ENCODE measurements around the gene MVD. TPM values are rescaled to one million over a fixed set of nuclear protein-coding genes. Genes with fewer than 3 reads are reported as not detected.

The MVD gene
- total and polyA plus RNA-seq, 2 experiments from 2014 or later, result 95.3 to 149 TPM

GRCh38 chr16:88622125-88622524 lies 40.8 kb downstream of the MVD start:
- Histone ChIP-seq H3K4me1 (ENCODE audit: insufficient read depth) (no peaks in the 10 kb centered on the region), H3K9me2 (ENCODE audit: insufficient read depth) (no peaks in the 10 kb centered on the region), H4K20me1 (replicated peaks; ENCODE audit: insufficient read depth) (peaks cover 16% of the 10 kb centered on the region), H3F3A (replicated peaks; ENCODE audit: low read depth) (no peaks in the 10 kb centered on the region; the same call in 1 of the 2 replicates), H3K79me2 (replicated peaks; ENCODE audit: insufficient read depth) (peaks cover 29% of the 10 kb centered on the region), H3K27ac (ENCODE audit: low read depth) (no peak overlapping the region), H3K36me3 (ENCODE audit: insufficient read depth) (no peaks in the 10 kb centered on the region; the same call in 1 of the 2 replicates), H3K4me3 (no peak overlapping the region), H3K4me2 (no peak overlapping the region), H3K27me3 (ENCODE audit: insufficient read depth) (no peaks in the 10 kb centered on the region), H2AFZ (no peak overlapping the region)
- TF ChIP-seq CREB1 (CRISPR knock-in tag; IDR thresholded peaks at IDR 0.05; ENCODE audit: low read depth) (no peak), POLR2AphosphoS5 (IDR thresholded peaks at IDR 0.05; ENCODE audit: low read depth) (no peak), EZH2phosphoT487 (IDR thresholded peaks at IDR 0.05; ENCODE audit: unreplicated experiment) (no peak), JUNB (IDR thresholded peaks at IDR 0.05; ENCODE audit: unreplicated experiment) (no peak), ZNF462 (CRISPR knock-in tag; IDR thresholded peaks at IDR 0.05) (no peak), NANOG (IDR thresholded peaks at IDR 0.05; ENCODE audit: borderline replicate concordance) (no peak), CTCF (conservative IDR thresholded peaks at IDR 0.05; ENCODE audit: low read depth in 2 of 2) (no peak), ETS1 (IDR thresholded peaks at IDR 0.05) (no peak), EZH2 (IDR thresholded peaks at IDR 0.05; ENCODE audit: low read depth, unreplicated experiment) (no peak), ZNF331 (CRISPR knock-in tag; IDR thresholded peaks at IDR 0.05; ENCODE audit: low read depth) (no peak), STAT1 (IDR thresholded peaks at IDR 0.05; ENCODE audit: unreplicated experiment) (no peak), ZNF114 (CRISPR knock-in tag; IDR thresholded peaks at IDR 0.05) (no peak)
- ATAC-seq (no peak), DNase-seq (ENCODE audit: low spot score) (no peak)
- no peak overlapping the region for H3K27ac Mint-ChIP-seq
- H3K9me3 Mint-ChIP-seq, result no peaks in the 10 kb centered on the region
- H3K4me3 Mint-ChIP-seq, result no peak overlapping the region
- peaks cover 23% of the 10 kb centered on the region for H3K4me1 Mint-ChIP-seq
- H3K27me3 Mint-ChIP-seq (ENCODE audit: insufficient read depth, low read depth, poor library complexity), result peaks cover 9% of the 10 kb centered on the region
- H3K36me3 Mint-ChIP-seq (ENCODE audit: low read depth), result peaks cover 41% of the 10 kb centered on the region

Data from GM23338 (cell line).